ENCODE measurements around the gene PIM3.

Gene PIM3

DNA sequence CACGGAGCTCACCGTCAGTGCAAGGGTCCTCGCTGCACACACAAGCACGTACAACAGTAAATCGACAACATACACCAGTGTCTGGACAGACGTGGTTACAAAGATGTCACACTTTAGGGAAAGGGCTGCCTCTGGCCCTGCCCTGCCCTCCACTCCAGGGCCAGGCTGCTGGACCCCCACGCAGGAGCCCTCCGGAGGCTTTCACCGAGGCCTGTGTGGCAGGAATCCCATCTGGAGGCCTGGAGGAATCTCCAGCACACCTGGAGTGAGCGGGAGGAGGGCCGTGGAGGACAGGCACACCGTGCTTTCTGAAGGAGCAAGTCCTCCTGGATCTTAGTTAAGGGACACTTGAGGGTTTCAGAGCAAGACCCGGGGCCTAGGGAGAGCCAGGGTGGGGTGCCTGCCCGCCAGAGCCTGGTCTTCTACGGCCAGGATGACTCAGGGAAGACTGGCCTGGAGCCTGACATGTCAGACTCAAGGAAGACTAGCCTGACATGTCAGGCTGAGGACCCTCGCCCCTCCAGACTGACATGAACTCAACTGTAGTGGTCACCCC lies 2.1 kb upstream of the PIM3 start:
- Histone ChIP-seq H3K9ac (ENCODE audit: low read depth, low read length) (no peak overlapping the region), H3K4me3 (ENCODE audit: low read depth in 1 of 2, low read length in 2 of 2) (no peak overlapping the region), H3K4me2 (ENCODE audit: insufficient read depth, low read length) (no peak overlapping the region), H3K27me3 (ENCODE audit: insufficient read depth, low read length, poor library complexity) (no peaks in the 10 kb centered on the region), H3K27ac (ENCODE audit: low read length) (no peak overlapping the region), H3K79me2 (ENCODE audit: insufficient read depth, low read length) (peaks cover 28% of the 10 kb centered on the region), H2AFZ (ENCODE audit: low read depth, low read length) (no peak overlapping the region), H3K36me3 (ENCODE audit: insufficient read depth, low read length) (peaks cover 19% of the 10 kb centered on the region), H3K9me3 (ENCODE audit: insufficient read depth, low read length, severe bottlenecking) (no peaks in the 10 kb centered on the region), H3K4me1 (ENCODE audit: insufficient read depth, low read length) (peaks cover 32% of the 10 kb centered on the region), H4K20me1 (ENCODE audit: insufficient read depth, low read length) (peaks cover 20% of the 10 kb centered on the region)
- TF ChIP-seq EZH2 (IDR thresholded peaks at IDR 0.05; ENCODE audit: borderline replicate concordance, low read depth, low read length, severe bottlenecking) = no peak
- DNase-seq (no peak), ATAC-seq (ENCODE audit: insufficient read depth, low read depth) (no peak)

DNA sequence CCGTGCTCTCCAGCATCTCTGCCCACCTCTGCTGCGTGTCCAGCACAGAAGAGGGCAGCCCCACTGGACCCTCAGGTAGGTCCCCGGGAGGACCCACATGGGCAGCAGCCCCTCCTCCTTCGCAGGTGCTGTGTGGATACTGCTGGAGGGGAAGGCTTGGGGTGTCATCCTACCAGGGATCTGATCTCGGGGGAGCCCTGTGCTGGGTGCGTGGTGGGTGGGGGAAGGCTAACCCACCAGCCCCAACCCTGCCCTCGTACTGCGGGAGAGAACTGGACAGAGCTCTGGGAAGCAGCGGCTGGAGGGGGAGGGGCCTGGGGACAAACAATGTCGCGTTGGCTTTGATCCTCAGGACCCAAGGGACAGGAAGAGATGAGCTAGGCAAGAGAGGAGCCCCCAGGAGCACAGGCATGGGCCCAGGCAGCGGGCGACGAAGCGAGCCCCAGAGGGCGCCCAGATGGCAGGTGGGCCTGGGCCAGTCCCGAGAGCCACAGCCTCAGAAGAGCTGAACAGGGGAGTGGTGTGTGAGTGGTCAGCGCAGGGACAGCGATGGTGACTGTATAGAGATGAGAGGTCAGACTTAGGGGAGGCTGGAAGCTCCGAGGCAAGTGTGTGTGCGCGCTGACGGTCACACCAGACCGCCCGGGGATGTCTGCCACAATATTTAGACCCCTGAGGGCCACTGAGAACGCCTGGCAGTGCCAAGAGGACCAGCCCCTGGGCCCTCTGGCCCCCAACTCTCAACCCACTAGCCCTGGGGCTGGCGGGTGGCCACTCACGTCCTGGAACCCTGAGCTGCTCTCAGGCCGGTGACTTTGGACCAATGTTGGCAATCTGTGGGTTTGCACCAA lies 1.4 kb upstream of the PIM3 start:
- Histone ChIP-seq H3K27ac (ENCODE audit: low read length) (peak overlapping the region; percentile 91), H2AFZ (ENCODE audit: low read depth, low read length) (0 out of 2 replicates have a peak overlapping the region, but pooled peaks have one; percentile 77), H3K4me1 (ENCODE audit: insufficient read depth, low read length) (peaks cover 38% of the 10 kb centered on the region), H3K9me3 (ENCODE audit: insufficient read depth, low read length, severe bottlenecking) (no peaks in the 10 kb centered on the region), H4K20me1 (ENCODE audit: insufficient read depth, low read length) (peaks cover 26% of the 10 kb centered on the region), H3K9ac (ENCODE audit: low read depth, low read length) (peak overlapping the region; percentile 86), H3K4me3 (ENCODE audit: low read depth in 1 of 2, low read length in 2 of 2) (peak overlapping the region; percentile 40 to 92), H3K79me2 (ENCODE audit: insufficient read depth, low read length) (peaks cover 35% of the 10 kb centered on the region), H3K36me3 (ENCODE audit: insufficient read depth, low read length) (peaks cover 26% of the 10 kb centered on the region), H3K27me3 (ENCODE audit: insufficient read depth, low read length, poor library complexity) (no peaks in the 10 kb centered on the region), H3K4me2 (ENCODE audit: insufficient read depth, low read length) (peak overlapping the region; percentile 90)
- ATAC-seq (ENCODE audit: insufficient read depth, low read depth) (no peak), DNase-seq (no peak)
- TF ChIP-seq, protein P1, sequence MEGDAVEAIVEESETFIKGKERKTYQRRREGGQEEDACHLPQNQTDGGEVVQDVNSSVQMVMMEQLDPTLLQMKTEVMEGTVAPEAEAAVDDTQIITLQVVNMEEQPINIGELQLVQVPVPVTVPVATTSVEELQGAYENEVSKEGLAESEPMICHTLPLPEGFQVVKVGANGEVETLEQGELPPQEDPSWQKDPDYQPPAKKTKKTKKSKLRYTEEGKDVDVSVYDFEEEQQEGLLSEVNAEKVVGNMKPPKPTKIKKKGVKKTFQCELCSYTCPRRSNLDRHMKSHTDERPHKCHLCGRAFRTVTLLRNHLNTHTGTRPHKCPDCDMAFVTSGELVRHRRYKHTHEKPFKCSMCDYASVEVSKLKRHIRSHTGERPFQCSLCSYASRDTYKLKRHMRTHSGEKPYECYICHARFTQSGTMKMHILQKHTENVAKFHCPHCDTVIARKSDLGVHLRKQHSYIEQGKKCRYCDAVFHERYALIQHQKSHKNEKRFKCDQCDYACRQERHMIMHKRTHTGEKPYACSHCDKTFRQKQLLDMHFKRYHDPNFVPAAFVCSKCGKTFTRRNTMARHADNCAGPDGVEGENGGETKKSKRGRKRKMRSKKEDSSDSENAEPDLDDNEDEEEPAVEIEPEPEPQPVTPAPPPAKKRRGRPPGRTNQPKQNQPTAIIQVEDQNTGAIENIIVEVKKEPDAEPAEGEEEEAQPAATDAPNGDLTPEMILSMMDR (IDR thresholded peaks at IDR 0.05; ENCODE audit: borderline replicate concordance, extremely low read depth, low read length, poor library complexity, severe bottlenecking) = no peak
- TF ChIP-seq EZH2 (IDR thresholded peaks at IDR 0.05; ENCODE audit: borderline replicate concordance, low read depth, low read length, severe bottlenecking) = no peak

DNA sequence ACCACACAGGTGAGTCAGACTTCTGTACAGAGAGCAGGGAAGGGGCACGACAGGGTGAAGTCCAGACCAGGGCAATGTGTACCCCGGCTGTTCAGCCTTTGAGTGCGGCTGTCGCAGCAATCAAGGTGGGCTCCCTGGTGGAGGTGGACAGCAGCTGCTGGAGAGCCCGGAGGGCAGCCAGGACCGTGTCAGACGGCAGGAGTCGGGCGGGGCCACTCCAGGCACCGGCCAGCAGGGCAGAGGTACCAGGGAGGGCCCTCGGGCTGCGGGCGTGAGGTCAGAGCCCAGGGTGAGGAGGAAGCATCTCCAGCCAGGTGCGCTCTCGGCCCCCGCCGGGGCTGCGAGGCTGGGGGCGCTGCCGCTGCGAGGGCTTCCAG lies 802 bp upstream of the PIM3 start:
- Histone ChIP-seq H2AFZ (ENCODE audit: low read depth, low read length) (peak overlapping the region; percentile 77), H3K27me3 (ENCODE audit: insufficient read depth, low read length, poor library complexity) (no peaks in the 10 kb centered on the region), H3K4me3 (ENCODE audit: low read depth in 1 of 2, low read length in 2 of 2) (peak overlapping the region; percentile 40 to 92), H3K36me3 (ENCODE audit: insufficient read depth, low read length) (peaks cover 30% of the 10 kb centered on the region), H3K4me1 (ENCODE audit: insufficient read depth, low read length) (peaks cover 39% of the 10 kb centered on the region), H3K9ac (ENCODE audit: low read depth, low read length) (peak overlapping the region; percentile 86), H3K79me2 (ENCODE audit: insufficient read depth, low read length) (peaks cover 37% of the 10 kb centered on the region), H3K4me2 (ENCODE audit: insufficient read depth, low read length) (peak overlapping the region; percentile 90), H3K9me3 (ENCODE audit: insufficient read depth, low read length, severe bottlenecking) (no peaks in the 10 kb centered on the region), H4K20me1 (ENCODE audit: insufficient read depth, low read length) (peaks cover 32% of the 10 kb centered on the region), H3K27ac (ENCODE audit: low read length) (peak overlapping the region; percentile 91)
- ATAC-seq (ENCODE audit: insufficient read depth, low read depth) (no peak), DNase-seq (no peak)
- TF ChIP-seq, protein P1 (IDR thresholded peaks at IDR 0.05; ENCODE audit: borderline replicate concordance, extremely low read depth, low read length, poor library complexity, severe bottlenecking) = peak; percentile 23
- TF ChIP-seq EZH2 (IDR thresholded peaks at IDR 0.05; ENCODE audit: borderline replicate concordance, low read depth, low read length, severe bottlenecking) = no peak

GRCh38 chr22:49961005-49961600 lies 531 bp downstream of the PIM3 start:
- no peak for ATAC-seq (ENCODE audit: insufficient read depth, low read depth)
- H4K20me1 ChIP-seq (ENCODE audit: insufficient read depth, low read length) = peaks cover 45% of the 10 kb centered on the region

More at GRCh38 chr22:49961005-49961600, 531 bp downstream of the PIM3 start:
- H3K4me3 ChIP-seq (ENCODE audit: low read depth in 1 of 2, low read length in 2 of 2) = peak overlapping the region; percentile 89 to 92
- H3K9ac ChIP-seq (ENCODE audit: low read depth, low read length) = peak overlapping the region; percentile 86
- peak; percentile 53 for DNase-seq
- TF ChIP-seq, protein P1 (IDR thresholded peaks at IDR 0.05; ENCODE audit: borderline replicate concordance, extremely low read depth, low read length, poor library complexity, severe bottlenecking) = no peak
- TF ChIP-seq EZH2 (IDR thresholded peaks at IDR 0.05; ENCODE audit: borderline replicate concordance, low read depth, low read length, severe bottlenecking) = no peak
- peaks cover 37% of the 10 kb centered on the region for H3K79me2 ChIP-seq (ENCODE audit: insufficient read depth, low read length)
- H3K36me3 ChIP-seq (ENCODE audit: insufficient read depth, low read length) = peaks cover 30% of the 10 kb centered on the region
- peak overlapping the region; percentile 90 for H3K4me2 ChIP-seq (ENCODE audit: insufficient read depth, low read length)
- peaks cover 39% of the 10 kb centered on the region for H3K4me1 ChIP-seq (ENCODE audit: insufficient read depth, low read length)
- H3K9me3 ChIP-seq (ENCODE audit: insufficient read depth, low read length, severe bottlenecking) = no peaks in the 10 kb centered on the region
- peak overlapping the region; percentile 91 for H3K27ac ChIP-seq (ENCODE audit: low read length)
- peak overlapping the region; percentile 68 for H2AFZ ChIP-seq (ENCODE audit: low read depth, low read length)
- H3K27me3 ChIP-seq (ENCODE audit: insufficient read depth, low read length, poor library complexity) = no peaks in the 10 kb centered on the region
